ENCODE results near the gene TPK1. TPM values are rescaled to one million over a fixed set of nuclear protein-coding genes. Genes with fewer than 3 reads are reported as not detected.

TPK1 gene
- total RNA-seq, 1 experiment from 2014 or later, result 3.3 TPM

DNA sequence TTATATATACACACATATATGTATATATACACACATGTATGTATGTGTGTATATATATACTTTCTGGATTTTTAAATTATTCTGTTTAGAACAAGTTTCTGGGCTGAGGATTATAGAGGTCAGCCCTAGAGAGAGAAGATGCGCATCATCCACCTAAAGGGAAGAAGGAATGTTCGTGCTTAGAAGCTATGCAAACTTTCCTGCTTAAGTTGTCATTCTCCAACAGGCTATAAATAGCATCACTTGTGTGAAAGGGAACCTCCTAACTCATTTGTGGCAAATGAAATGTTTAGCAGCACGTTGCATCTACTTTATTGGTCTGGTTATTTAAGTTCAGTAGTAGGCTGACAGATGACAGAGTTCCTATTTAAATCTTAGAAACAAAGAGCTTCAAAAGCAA, 23.9 kb upstream of the TPK1 start:
- H3K36me3 ChIP-seq (ENCODE audit: control insufficient read depth, insufficient read depth, low read length), result no peaks in the 10 kb centered on the region
- ATAC-seq (no peak), DNase-seq (ENCODE audit: low read depth, low spot score) (no peak)
- BruUV-seq (replicated peaks), result no TSS peak
- ChIA-PET CTCF (no interaction called here), POLR2A (no interaction called here)
- H3K27me3 ChIP-seq (ENCODE audit: control insufficient read depth, insufficient read depth, low read length), result peaks cover 3% of the 10 kb centered on the region; the same call in 1 of the 2 replicates
- H3K4me3 ChIP-seq (ENCODE audit: low read depth in 2 of 2, low read length in 2 of 2), result no peak overlapping the region
- in situ Hi-C loops (cut with HindIII; ENCODE audit: low pct_unique_long_range_greater_than_20kb, low sequenced_read_pairs) (no loop called here), intact Hi-C loops (cut with micrococcal nuclease; ENCODE audit: unreplicated experiment) (loop anchor here (10.0 kb wide), 1 partner anchor 175 kb away; no protein-coding TSS in a partner anchor)
- TF ChIP-seq POLR2AphosphoS5 (IDR thresholded peaks at IDR 0.05; ENCODE audit: low read depth, low read length), result no peak
- TF ChIP-seq TCF7L2 (IDR thresholded peaks at IDR 0.05; ENCODE audit: low read depth, low read length), result no peak
- TF ChIP-seq CTCF (IDR thresholded peaks at IDR 0.05), result no peak
- no peak for TF ChIP-seq SIN3A (IDR thresholded peaks at IDR 0.05; ENCODE audit: borderline replicate concordance, insufficient read depth, low read depth, low read length)
- TF ChIP-seq REST (IDR thresholded peaks at IDR 0.05; ENCODE audit: insufficient read depth in 1 of 2, low read depth in 2 of 2, low read length in 1 of 2), result no peak
- no peaks in the 10 kb centered on the region for H3K9me3 ChIP-seq (ENCODE audit: control insufficient read depth, insufficient read depth, low read depth, low read length)
- no peaks in the 10 kb centered on the region for H3K4me1 ChIP-seq (ENCODE audit: control insufficient read depth, insufficient read depth, low read length)
- no peak overlapping the region for H3K27ac ChIP-seq (ENCODE audit: low read length)

GRCh38 chr7:144857463-144857862, 21.6 kb upstream of the TPK1 start:
- no peak overlapping the region for H3K27ac ChIP-seq (ENCODE audit: low read length)
- intact Hi-C loops (cut with micrococcal nuclease; ENCODE audit: unreplicated experiment), result loop anchor here (10.0 kb wide), 1 partner anchor 177 kb away; no protein-coding TSS in a partner anchor
- no peaks in the 10 kb centered on the region for H3K9me3 ChIP-seq (ENCODE audit: control insufficient read depth, insufficient read depth, low read depth, low read length)
- TF ChIP-seq CTCF (IDR thresholded peaks at IDR 0.05) (no peak), POLR2AphosphoS5 (IDR thresholded peaks at IDR 0.05; ENCODE audit: low read depth, low read length) (no peak), TCF7L2 (IDR thresholded peaks at IDR 0.05; ENCODE audit: low read depth, low read length) (no peak), REST (IDR thresholded peaks at IDR 0.05; ENCODE audit: insufficient read depth in 1 of 2, low read depth in 2 of 2, low read length in 1 of 2) (no peak), SIN3A (IDR thresholded peaks at IDR 0.05; ENCODE audit: borderline replicate concordance, insufficient read depth, low read depth, low read length) (no peak)
- H3K36me3 ChIP-seq (ENCODE audit: control insufficient read depth, insufficient read depth, low read length), result no peaks in the 10 kb centered on the region
- no peak for ATAC-seq
- in situ Hi-C loops (cut with HindIII; ENCODE audit: low pct_unique_long_range_greater_than_20kb, low sequenced_read_pairs), result no loop called here
- H3K4me1 ChIP-seq (ENCODE audit: control insufficient read depth, insufficient read depth, low read length), result peaks cover 5% of the 10 kb centered on the region
- no peak for DNase-seq (ENCODE audit: low read depth, low spot score)
- no TSS peak for BruUV-seq (replicated peaks)
- ChIA-PET POLR2A (no interaction called here), CTCF (no interaction called here)
- peaks cover 3% of the 10 kb centered on the region; the same call in 1 of the 2 replicates for H3K27me3 ChIP-seq (ENCODE audit: control insufficient read depth, insufficient read depth, low read length)
- H3K4me3 ChIP-seq (ENCODE audit: low read depth in 2 of 2, low read length in 2 of 2), result no peak overlapping the region

Data from Panc1 (cell line).